22Rv1 (cell line): ENCODE results near the gene GNAS.

Experiments
- CTCF ChIP-seq: fragments of 450-650 bp; IDR thresholded peaks from 2 replicates; pipeline ENCODE4 v1.5.1; 2017; ENCODE audit warnings: mild to moderate bottlenecking
- ZFX ChIP-seq: fragments of 450-650 bp; IDR thresholded peaks from 2 replicates; pipeline ENCODE4 v1.6.1; 2017; ENCODE audit warnings: antibody characterized with exemption, borderline replicate concordance

DNA sequence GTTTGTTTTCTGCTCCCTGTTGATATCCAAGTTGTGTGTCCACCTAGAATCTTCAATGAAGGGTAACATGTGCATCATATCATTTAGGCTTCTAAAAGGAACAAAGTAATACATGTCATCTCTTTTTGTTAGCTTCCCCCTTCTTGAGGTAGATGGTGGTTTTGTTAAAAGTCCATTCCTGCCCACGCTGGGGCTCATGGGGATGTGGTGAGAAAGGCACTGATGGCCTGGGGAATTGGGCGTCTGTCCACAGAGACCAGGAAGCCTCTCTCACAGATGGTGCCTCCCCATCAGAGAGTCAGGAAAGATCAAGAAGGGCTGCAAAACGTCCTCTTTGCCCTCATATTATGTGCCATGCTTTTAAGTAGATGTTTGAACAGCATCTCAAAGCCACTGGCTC lies 32.5 kb downstream of the GNAS start:
- no peak for TF ChIP-seq CTCF
- TF ChIP-seq ZFX = no peak
